HepG2 (cell line): ENCODE measurements around the gene LRSAM1.

ENCODE experiments used
- IRF2 ChIP-seq: IDR thresholded peaks from 2 replicates; pipeline ENCODE4 v1.6.1; 2018; ENCODE audit warnings: missing genetic modification reagents, missing compliant biosample characterization
- NR2F1 ChIP-seq, 2 experiments: fragments of 450-650 bp in 1 of 2; formaldehyde crosslinking in 1 of 2; IDR thresholded peaks; 2 replicates each; pipeline versions ENCODE4 v1.5.0 to v1.6.1; 2016 to 2020; ENCODE audit warnings: mild to moderate bottlenecking in 1 of 2, missing compliant biosample characterization in 1 of 2, missing genetic modification reagents in 1 of 2, moderate library complexity in 1 of 2
- STAT5B ChIP-seq: sonication (generic); formaldehyde crosslinking; IDR thresholded peaks from 2 replicates; pipeline ENCODE4 v1.4.0; 2020; ENCODE audit warnings: missing genetic modification reagents

GRCh38 chr9:127473501-127473900 is 22.2 kb downstream of the LRSAM1 start:
- no peak for TF ChIP-seq STAT5B (CRISPR knock-in tag)
- no peak for TF ChIP-seq IRF2
- TF ChIP-seq NR2F1 (CRISPR knock-in tag; IDR thresholded peaks at IDR 0.05), result no peak
